ENCODE results near the gene DMBX1. TPM values are rescaled to one million over a fixed set of nuclear protein-coding genes. Genes with fewer than 3 reads are reported as not detected.

DMBX1 gene
- total RNA-seq, 2 experiments from 2014 or later: 0.10 to 0.12 TPM

DNA sequence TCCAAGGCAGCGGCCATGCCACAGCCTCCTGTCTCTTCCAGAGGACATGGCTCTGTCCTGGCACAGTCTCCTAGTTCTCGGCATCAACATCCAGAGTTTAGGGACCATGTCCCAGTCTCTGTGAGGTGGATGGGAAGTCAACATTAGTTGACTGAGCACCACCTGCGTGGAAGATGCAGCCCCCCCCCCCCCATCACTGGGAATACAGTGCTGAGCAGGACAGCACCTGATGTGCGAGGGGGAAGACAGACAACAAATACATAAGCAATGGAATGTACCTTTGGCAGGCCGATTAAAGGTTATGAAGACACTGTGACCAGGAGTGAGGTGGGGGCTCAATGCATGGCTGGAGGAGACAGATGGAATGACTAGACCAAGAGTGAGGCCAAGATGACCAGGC, 35.2 kb downstream of the DMBX1 start:
- peaks cover 26% of the 10 kb centered on the region for H3K4me1 Mint-ChIP-seq (ENCODE audit: low read depth)
- no peaks in the 10 kb centered on the region for H3K9me3 Mint-ChIP-seq
- H3K4me3 Mint-ChIP-seq: no peak overlapping the region
- no peak overlapping the region for H3K27ac Mint-ChIP-seq
- no peak for DNase-seq
- CTCF ChIA-PET: interaction anchor here (3.1 to 4.8 kb wide), 2 partner anchors 48 to 78 kb away, joined by 25 to 27 read pairs; no protein-coding TSS in a partner anchor
- POLR2A ChIA-PET: no interaction called here
- H3K27me3 Mint-ChIP-seq: peaks cover 36% of the 10 kb centered on the region
- intact Hi-C loops (cut with micrococcal nuclease): no loop called here
- H3K36me3 Mint-ChIP-seq: no peaks in the 10 kb centered on the region

GRCh38 chr1:46525253-46525983, 35.8 kb downstream of the DMBX1 start:
- Mint-ChIP-seq H3K36me3 (no peaks in the 10 kb centered on the region), H3K27me3 (peaks cover 34% of the 10 kb centered on the region), H3K27ac (no peak overlapping the region), H3K4me3 (no peak overlapping the region), H3K9me3 (no peaks in the 10 kb centered on the region), H3K4me1 (ENCODE audit: low read depth) (peaks cover 26% of the 10 kb centered on the region)
- ChIA-PET CTCF (interaction anchor here (0.9 to 11.4 kb wide), 9 partner anchors 9 to 116 kb away, joined by 3 to 250 read pairs (median 17); a partner anchor contains a TSS), POLR2A (no interaction called here)
- intact Hi-C loops (cut with micrococcal nuclease): no loop called here
- DNase-seq: no peak

GRCh38 chr1:46526013-46526690, 36.5 kb downstream of the DMBX1 start:
- Mint-ChIP-seq H3K9me3 (no peaks in the 10 kb centered on the region), H3K4me1 (ENCODE audit: low read depth) (peaks cover 26% of the 10 kb centered on the region), H3K27me3 (peaks cover 32% of the 10 kb centered on the region), H3K27ac (no peak overlapping the region), H3K36me3 (no peaks in the 10 kb centered on the region), H3K4me3 (no peak overlapping the region)
- ChIA-PET POLR2A (no interaction called here), CTCF (interaction anchor here (0.9 to 11.4 kb wide), 11 partner anchors 9 to 116 kb away, joined by 3 to 250 read pairs (median 16); a partner anchor contains a TSS)
- intact Hi-C loops (cut with micrococcal nuclease): no loop called here
- DNase-seq: no peak

DNA sequence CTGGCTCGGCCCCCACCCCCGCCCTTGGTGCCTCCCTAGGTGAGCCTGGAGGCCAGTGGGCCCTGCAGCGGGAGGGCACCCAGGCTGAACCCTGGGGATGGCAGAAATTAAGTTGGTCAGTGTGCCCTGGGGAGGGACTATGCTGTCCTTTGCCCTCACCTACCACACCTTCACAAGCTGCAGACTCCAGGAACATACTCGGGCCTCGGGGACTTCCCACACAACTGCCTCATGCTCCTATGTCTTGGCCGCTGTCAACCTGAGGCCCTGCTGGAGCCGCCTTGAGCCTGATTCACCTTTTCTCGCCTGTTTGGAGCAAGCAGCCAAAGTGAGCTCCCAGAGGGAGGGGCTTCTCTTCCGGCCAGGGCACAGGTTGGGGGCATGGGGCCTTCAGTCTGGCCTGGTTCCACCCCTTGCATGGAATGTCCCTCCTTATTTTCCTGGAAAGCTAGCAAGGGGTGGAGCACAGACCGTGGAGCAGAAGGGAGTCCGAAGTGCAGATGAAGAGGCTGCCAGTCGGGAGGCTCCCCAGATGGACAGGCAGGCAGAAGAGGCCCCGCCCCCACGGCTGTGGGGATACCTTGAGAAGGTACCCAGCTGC, 37.2 kb downstream of the DMBX1 start:
- H3K27me3 Mint-ChIP-seq: peaks cover 32% of the 10 kb centered on the region
- H3K9me3 Mint-ChIP-seq: no peaks in the 10 kb centered on the region
- intact Hi-C loops (cut with micrococcal nuclease): no loop called here
- H3K4me3 Mint-ChIP-seq: no peak overlapping the region
- DNase-seq: no peak
- no peaks in the 10 kb centered on the region for H3K36me3 Mint-ChIP-seq
- ChIA-PET CTCF (interaction anchor here (0.9 to 11.4 kb wide), 14 partner anchors 8 to 198 kb away, joined by 3 to 250 read pairs (median 13); a partner anchor contains a TSS), POLR2A (no interaction called here)
- H3K27ac Mint-ChIP-seq: no peak overlapping the region
- peaks cover 25% of the 10 kb centered on the region for H3K4me1 Mint-ChIP-seq (ENCODE audit: low read depth)

DNA sequence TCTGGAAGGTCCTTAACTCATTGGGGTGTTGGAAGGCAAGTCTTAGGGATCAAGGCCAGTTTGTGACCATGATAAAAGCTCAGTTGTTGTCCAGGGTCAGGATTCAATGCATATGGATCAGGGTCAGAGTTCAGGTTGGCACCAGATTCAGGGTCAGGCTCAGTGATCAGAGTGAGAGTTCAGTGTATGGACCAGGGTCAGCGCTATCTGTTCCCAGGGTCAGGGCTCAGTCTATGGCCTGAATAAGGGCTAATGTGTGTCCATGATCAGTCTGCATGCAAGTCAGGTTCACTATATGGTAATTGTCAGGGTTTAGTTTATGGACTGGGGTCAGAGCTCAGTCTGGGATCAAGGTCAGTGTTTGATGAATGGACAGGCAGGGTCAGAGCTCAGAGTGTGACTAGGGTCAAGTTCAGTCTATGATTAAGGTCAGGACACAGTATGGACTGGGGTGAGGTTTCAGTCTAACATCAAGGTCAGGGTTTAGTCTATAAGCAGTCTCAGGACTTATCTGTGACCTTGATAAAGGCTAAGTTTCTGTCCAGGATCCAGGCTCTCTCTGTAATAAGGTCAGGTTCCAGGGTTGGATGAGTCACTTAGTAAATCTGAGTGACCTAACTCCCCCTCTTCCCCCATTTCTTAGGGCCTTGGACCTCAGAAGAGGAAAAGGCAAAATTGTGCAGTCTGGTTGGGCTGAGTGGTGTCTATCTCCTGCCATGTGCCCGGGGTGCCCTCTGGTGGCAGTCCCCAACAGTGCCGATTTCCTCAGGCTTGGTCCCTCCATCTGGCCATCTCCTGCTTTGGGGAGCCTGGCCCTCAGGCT, 38.0 kb downstream of the DMBX1 start:
- Mint-ChIP-seq H3K27me3 (peaks cover 32% of the 10 kb centered on the region), H3K36me3 (no peaks in the 10 kb centered on the region), H3K4me1 (ENCODE audit: low read depth) (peaks cover 22% of the 10 kb centered on the region), H3K27ac (no peak overlapping the region), H3K4me3 (no peak overlapping the region), H3K9me3 (no peaks in the 10 kb centered on the region)
- POLR2A ChIA-PET: no interaction called here
- intact Hi-C loops (cut with micrococcal nuclease): loop anchor here (1.0 to 2.0 kb wide), 4 partner anchors 41 to 85 kb away; no protein-coding TSS in a partner anchor
- DNase-seq: peak; percentile 87
- CTCF ChIA-PET: interaction anchor here (0.5 to 11.4 kb wide), 17 partner anchors 8 to 665 kb away, joined by 3 to 250 read pairs (median 10); partner anchors contain the start of genes DMBX1 and MKNK1

DNA sequence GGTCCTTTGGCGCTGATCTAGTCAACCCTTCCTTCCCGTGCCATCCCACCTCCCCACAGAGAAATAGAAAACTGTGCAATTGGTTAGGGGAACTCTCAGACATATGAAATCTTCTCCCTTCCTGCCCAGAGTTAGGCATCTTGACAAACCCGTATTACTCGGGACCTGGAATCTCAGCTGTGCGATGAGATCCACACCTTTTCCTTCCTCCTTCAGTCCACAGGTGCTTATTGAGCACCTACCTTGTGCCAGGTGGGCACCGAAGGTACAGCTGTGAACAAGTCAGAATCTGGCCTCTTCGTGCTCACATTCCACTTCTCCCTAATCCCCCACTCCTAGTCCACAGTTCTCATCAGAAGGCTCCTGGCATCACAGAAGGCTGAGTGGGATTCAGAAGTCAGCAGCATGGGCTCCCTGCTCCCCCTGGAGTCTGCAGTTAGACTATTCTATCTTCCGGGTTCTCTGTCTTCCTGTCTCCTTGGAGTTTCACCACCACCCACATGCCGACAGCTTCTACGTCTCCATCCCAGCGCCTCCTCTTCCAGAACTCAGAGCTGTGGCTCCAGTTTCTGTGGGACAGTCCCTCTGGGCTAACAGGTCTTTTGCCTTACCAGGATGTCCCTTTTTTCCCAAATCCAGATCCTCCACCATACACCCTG, 38.8 kb downstream of the DMBX1 start:
- DNase-seq: no peak
- CTCF ChIA-PET: interaction anchor here (0.5 to 11.4 kb wide), 21 partner anchors 9 to 666 kb away, joined by 3 to 250 read pairs (median 6); partner anchors contain the start of genes DMBX1 and MKNK1
- Mint-ChIP-seq H3K9me3 (no peaks in the 10 kb centered on the region), H3K27ac (no peak overlapping the region), H3K4me3 (no peak overlapping the region), H3K4me1 (ENCODE audit: low read depth) (peaks cover 21% of the 10 kb centered on the region), H3K36me3 (no peaks in the 10 kb centered on the region), H3K27me3 (peaks cover 32% of the 10 kb centered on the region)
- POLR2A ChIA-PET: no interaction called here
- intact Hi-C loops (cut with micrococcal nuclease): loop anchor here (1.0 to 2.0 kb wide), 4 partner anchors 42 to 86 kb away; no protein-coding TSS in a partner anchor

DNA sequence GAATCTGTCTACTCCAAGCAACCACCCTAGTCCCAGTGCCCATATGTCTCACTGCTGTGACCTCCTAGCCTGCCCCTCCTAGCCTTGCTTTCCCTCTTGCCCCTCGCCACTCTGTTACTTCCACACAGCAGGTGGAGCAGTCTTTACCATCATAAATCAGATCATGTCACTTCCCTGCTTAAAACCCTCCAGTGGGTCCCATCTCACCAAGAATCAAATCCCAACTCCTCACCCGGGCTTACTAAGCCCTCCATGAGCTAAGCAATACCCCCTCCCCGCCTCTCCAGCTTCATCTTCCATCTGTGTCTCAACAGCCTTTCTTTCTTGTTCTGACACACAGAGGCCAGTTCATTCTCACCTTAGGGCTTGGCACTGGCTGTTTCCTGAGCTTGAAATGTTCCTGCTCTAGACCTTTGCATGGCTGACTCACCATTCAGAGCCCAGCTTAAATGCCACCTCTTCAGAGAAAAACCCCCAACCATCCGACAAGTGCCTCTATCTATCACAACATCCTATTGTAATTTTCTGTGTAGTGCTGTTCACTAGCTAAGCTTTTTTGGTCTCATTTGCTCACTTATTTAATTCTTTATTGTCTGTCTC, 39.5 kb downstream of the DMBX1 start:
- no peak overlapping the region for H3K4me3 Mint-ChIP-seq

DNA sequence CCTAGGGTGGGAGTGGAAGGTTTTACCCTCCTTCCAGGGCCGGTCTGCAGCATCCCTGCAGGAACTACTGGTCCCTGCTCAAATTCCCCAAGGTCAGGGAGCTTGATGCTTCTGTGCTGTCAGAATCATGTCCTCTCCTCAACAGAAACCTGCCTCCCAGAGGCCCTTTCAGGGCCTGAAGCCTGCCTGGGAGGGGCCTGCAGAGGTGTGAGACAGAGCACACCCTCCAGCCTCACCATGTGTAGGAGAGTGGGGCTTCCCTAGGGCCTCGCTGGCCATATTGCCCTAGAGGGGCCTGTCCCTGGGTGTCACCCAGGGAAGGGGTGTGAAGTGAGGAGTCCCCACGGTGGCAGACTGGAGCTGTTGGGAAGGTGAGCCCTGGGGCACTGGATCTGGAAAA, 40.7 kb downstream of the DMBX1 start:
- Mint-ChIP-seq H3K9me3 (no peaks in the 10 kb centered on the region), H3K4me3 (no peak overlapping the region), H3K4me1 (ENCODE audit: low read depth) (peaks cover 25% of the 10 kb centered on the region), H3K27ac (no peak overlapping the region), H3K27me3 (peaks cover 27% of the 10 kb centered on the region), H3K36me3 (no peaks in the 10 kb centered on the region)
- intact Hi-C loops (cut with micrococcal nuclease): no loop called here
- POLR2A ChIA-PET: no interaction called here
- CTCF ChIA-PET: interaction anchor here (1.2 to 11.4 kb wide), 10 partner anchors 11 to 195 kb away, joined by 3 to 250 read pairs (median 16); partner anchors contain the start of gene DMBX1
- DNase-seq: no peak

More for the DNA sequence above, 39.5 kb downstream of the DMBX1 start:
- peak; percentile 42 for DNase-seq
- H3K27ac Mint-ChIP-seq: peak overlapping the region; percentile 14
- intact Hi-C loops (cut with micrococcal nuclease): loop anchor here (2.0 kb wide), 1 partner anchor 42 kb away; no protein-coding TSS in a partner anchor
- H3K27me3 Mint-ChIP-seq: peaks cover 33% of the 10 kb centered on the region
- H3K36me3 Mint-ChIP-seq: no peaks in the 10 kb centered on the region
- POLR2A ChIA-PET: no interaction called here
- no peaks in the 10 kb centered on the region for H3K9me3 Mint-ChIP-seq
- H3K4me1 Mint-ChIP-seq (ENCODE audit: low read depth): peaks cover 25% of the 10 kb centered on the region
- CTCF ChIA-PET: interaction anchor here (0.7 to 11.4 kb wide), 21 partner anchors 9 to 196 kb away, joined by 3 to 250 read pairs (median 6); partner anchors contain the start of genes DMBX1 and MKNK1

- CTCF ChIA-PET: interaction anchor here (1.2 to 11.4 kb wide), 5 partner anchors 15 to 89 kb away, joined by 3 to 250 read pairs (median 49); no protein-coding TSS in a partner anchor
- no peak overlapping the region for H3K4me3 Mint-ChIP-seq
- POLR2A ChIA-PET: no interaction called here
- H3K27ac Mint-ChIP-seq: no peak overlapping the region
- DNase-seq: no peak
- intact Hi-C loops (cut with micrococcal nuclease): no loop called here
- no peaks in the 10 kb centered on the region for H3K36me3 Mint-ChIP-seq
- no peaks in the 10 kb centered on the region for H3K9me3 Mint-ChIP-seq
- H3K4me1 Mint-ChIP-seq (ENCODE audit: low read depth): peaks cover 25% of the 10 kb centered on the region
- peaks cover 22% of the 10 kb centered on the region for H3K27me3 Mint-ChIP-seq
Observed at GRCh38 chr1:46530791-46531409, 41.3 kb downstream of the DMBX1 start.

DNA sequence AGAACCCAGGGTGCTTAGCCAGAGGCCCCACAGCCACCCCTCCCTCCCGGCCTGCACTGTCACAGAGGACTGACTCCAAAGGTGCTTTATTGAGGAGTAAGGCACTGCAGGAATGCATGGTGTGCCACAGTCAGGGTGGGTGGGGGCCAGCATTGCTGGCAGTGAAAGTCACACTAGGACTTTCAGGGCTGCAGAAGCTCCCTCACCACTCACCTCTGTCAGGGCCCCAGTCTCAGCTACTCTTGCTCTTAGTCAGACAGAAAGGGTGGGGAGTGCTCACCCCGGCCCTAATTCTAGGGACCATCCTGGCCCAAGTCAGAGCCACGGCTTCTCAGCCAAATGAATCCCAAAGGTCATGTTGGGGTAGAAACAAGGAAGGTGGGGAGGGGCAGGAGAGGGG, 42.5 kb downstream of the DMBX1 start:
- intact Hi-C loops (cut with micrococcal nuclease): loop anchor here (2.0 kb wide), 1 partner anchor 193 kb away; no protein-coding TSS in a partner anchor
- CTCF ChIA-PET: interaction anchor here (0.6 to 11.4 kb wide), 6 partner anchors 10 to 1306 kb away, joined by 3 to 250 read pairs (median 16); no protein-coding TSS in a partner anchor
- peaks cover 25% of the 10 kb centered on the region for H3K4me1 Mint-ChIP-seq (ENCODE audit: low read depth)
- H3K36me3 Mint-ChIP-seq: no peaks in the 10 kb centered on the region
- no peak overlapping the region for H3K4me3 Mint-ChIP-seq
- H3K27me3 Mint-ChIP-seq: peaks cover 20% of the 10 kb centered on the region
- peak; percentile 54 for DNase-seq
- no peaks in the 10 kb centered on the region for H3K9me3 Mint-ChIP-seq
- POLR2A ChIA-PET: no interaction called here
- no peak overlapping the region for H3K27ac Mint-ChIP-seq

All from activated CD4-positive, alpha-beta memory T cell treated with anti-CD3 and anti-CD28 coated beads for 36 hours (primary cell).